Measurements from ENCODE around the gene RCSD1.

GRCh38 chr1:167643441-167643840, 13.4 kb downstream of the RCSD1 start:
- TF ChIP-seq CTCF (IDR thresholded peaks at IDR 0.05) (no peak), POLR2A (IDR thresholded peaks at IDR 0.05) (no peak)
